Mesodermal cell (in vitro differentiated cells): ENCODE data around the gene CCDC124.
"Not testable (repeated sequence)": the region's sequence is repeated elsewhere in the genome, so short reads cannot be mapped to it uniquely, and the experiment has no call there.

Experiments used
- H3K27ac ChIP-seq: 2 replicates; pipeline ENCODE4 v1.7.0; 2013; ENCODE audit warnings: mild to moderate bottlenecking, low read depth, low read length, moderate library complexity; ENCODE audit not compliant: severe bottlenecking
- H3K36me3 ChIP-seq: 2 replicates; pipeline ENCODE4 v1.7.1; 2013; ENCODE audit warnings: mild to moderate bottlenecking, low read length, moderate library complexity; ENCODE audit not compliant: control insufficient read depth, insufficient read depth
- H3K4me1 ChIP-seq: one replicate; pipeline ENCODE4 v1.7.1; 2013; ENCODE audit warnings: mild to moderate bottlenecking, low read length; ENCODE audit not compliant: insufficient read depth, control insufficient read depth, poor library complexity, severe bottlenecking
- H3K4me3 ChIP-seq: 2 replicates; pipeline ENCODE4 v1.7.0; 2013; ENCODE audit warnings: low read length, control low read depth, mild to moderate bottlenecking; ENCODE audit not compliant: insufficient read depth, poor library complexity, severe bottlenecking; ENCODE audit errors: extremely low read depth
- H3K9me3 ChIP-seq: 2 replicates; pipeline ENCODE4 v1.7.1; 2013; ENCODE audit warnings: mild to moderate bottlenecking, low read length, moderate library complexity; ENCODE audit not compliant: control insufficient read depth
- WGBS, 2 experiments: methylation state at CpG; one replicate each; pipeline ENCODE4 v1.1.5; 2013; ENCODE audit warnings: missing lambda C conversion rate in 2 of 2; ENCODE audit not compliant: insufficient coverage in 2 of 2; 5-methylcytosine and 5-hydroxymethylcytosine counted together

CCDC124 gene

GRCh38 chr19:17974551-17974950 is 41.7 kb downstream of the CCDC124 start:
- Histone ChIP-seq H3K27ac (no peak overlapping the region), H3K9me3 (no peaks in the 10 kb centered on the region), H3K4me3 (no peak overlapping the region), H3K4me1 (no peaks in the 10 kb centered on the region), H3K36me3 (no peaks in the 10 kb centered on the region)
- 95% methylated on average over 4 to 5 of the region's 6 CpGs for WGBS, 2 experiments

GRCh38 chr19:17975032-17975431 is 42.2 kb downstream of the CCDC124 start:
- Histone ChIP-seq H3K36me3 (no peaks in the 10 kb centered on the region), H3K9me3 (no peaks in the 10 kb centered on the region), H3K4me3 (no peak overlapping the region), H3K27ac (no peak overlapping the region), H3K4me1 (no peaks in the 10 kb centered on the region)
- WGBS, 2 experiments = 88 to 100% methylated on average over 6 to 7 of the region's 8 CpGs

GRCh38 chr19:17977021-17977420 is 44.2 kb downstream of the CCDC124 start:
- Histone ChIP-seq H3K9me3 (no peaks in the 10 kb centered on the region), H3K4me3 (no peak overlapping the region), H3K36me3 (no peaks in the 10 kb centered on the region), H3K4me1 (no peaks in the 10 kb centered on the region), H3K27ac (no peak overlapping the region)
- 76 to 90% methylated on average over 3 to 4 of the region's 4 CpGs for WGBS, 2 experiments

GRCh38 chr19:17977488-17977887 is 44.7 kb downstream of the CCDC124 start:
- H3K4me3 ChIP-seq = no peak overlapping the region
- 93 to 94% methylated on average over 6 to 7 of the region's 7 CpGs for WGBS, 2 experiments
- H3K9me3 ChIP-seq = no peaks in the 10 kb centered on the region
- H3K27ac ChIP-seq = no peak overlapping the region
- H3K4me1 ChIP-seq = no peaks in the 10 kb centered on the region
- no peaks in the 10 kb centered on the region for H3K36me3 ChIP-seq

- H3K4me1 ChIP-seq = no peaks in the 10 kb centered on the region
- H3K36me3 ChIP-seq = no peaks in the 10 kb centered on the region
- H3K4me3 ChIP-seq = no peak overlapping the region
- H3K27ac ChIP-seq = no peak overlapping the region
- H3K9me3 ChIP-seq = no peaks in the 10 kb centered on the region
- 95 to 96% methylated on average over 38 of the region's 38 CpGs for WGBS, 2 experiments
These were observed 48.8 kb downstream of the CCDC124 start for GRCh38 chr19:17981611-17982010.

- H3K9me3 ChIP-seq = no peaks in the 10 kb centered on the region
- H3K4me1 ChIP-seq = no peaks in the 10 kb centered on the region
- H3K27ac ChIP-seq = no peak overlapping the region
- 91 to 94% methylated on average over 13 to 17 of the region's 22 CpGs for WGBS, 2 experiments
- no peak overlapping the region for H3K4me3 ChIP-seq
- H3K36me3 ChIP-seq = no peaks in the 10 kb centered on the region
These were observed 49.6 kb downstream of the CCDC124 start for GRCh38 chr19:17982430-17982829.

GRCh38 chr19:17985037-17985818 is 52.4 kb downstream of the CCDC124 start:
- Histone ChIP-seq H3K9me3 (no peaks in the 10 kb centered on the region), H3K4me1 (no peaks in the 10 kb centered on the region), H3K4me3 (no peak overlapping the region), H3K27ac (no peak overlapping the region), H3K36me3 (no peaks in the 10 kb centered on the region)
- WGBS, 2 experiments = 85 to 87% methylated on average over 9 to 10 of the region's 17 CpGs

GRCh38 chr19:17986569-17986968 is 53.8 kb downstream of the CCDC124 start:
- H3K4me3 ChIP-seq, H3K36me3 ChIP-seq, H3K9me3 ChIP-seq, H3K4me1 ChIP-seq, H3K27ac ChIP-seq: not testable (repeated sequence)
- WGBS, 2 experiments = 89 to 94% methylated on average over 7 to 8 of the region's 8 CpGs

- Histone ChIP-seq H3K36me3 (no peaks in the 10 kb centered on the region), H3K4me3 (no peak overlapping the region), H3K9me3 (no peaks in the 10 kb centered on the region), H3K4me1 (no peaks in the 10 kb centered on the region), H3K27ac (no peak overlapping the region)
- WGBS, 2 experiments = 94 to 95% methylated on average over 10 to 12 of the region's 13 CpGs
These were observed 55.3 kb downstream of the CCDC124 start for GRCh38 chr19:17988161-17988560.

- H3K9me3 ChIP-seq = no peaks in the 10 kb centered on the region
- no peaks in the 10 kb centered on the region for H3K36me3 ChIP-seq
- no peak overlapping the region for H3K27ac ChIP-seq
- no peak overlapping the region for H3K4me3 ChIP-seq
- 93 to 95% methylated on average over 10 to 13 of the region's 16 CpGs for WGBS, 2 experiments
- no peaks in the 10 kb centered on the region for H3K4me1 ChIP-seq
These were observed 56.7 kb downstream of the CCDC124 start for GRCh38 chr19:17989425-17990094.
